GM12891 (cell line): Measurements from ENCODE around the gene RNF7. TPM values are rescaled to one million over a fixed set of nuclear protein-coding genes. Genes with fewer than 3 reads are reported as not detected.
A peak's percentile ranks its signal among the peaks of the same experiment; 100 is the strongest.
"Not testable (repeated sequence)": the region's sequence is repeated elsewhere in the genome, so short reads cannot be mapped to it uniquely, and the experiment has no call there.

Source experiments
- DNase-seq: peaks from one replicate; pipeline ENCODE4 v3.0.0; 2011; ENCODE audit warnings: low spot score; ENCODE audit not compliant: insufficient read length
- FAIRE-seq: peaks from 2 replicates; lab custom pipeline; 2011; peaks lifted over from hg19 to GRCh38; lab: Jason Lieb, UNC
- PAX5 ChIP-seq: IDR thresholded peaks from 2 replicates; pipeline ENCODE4 v1.6.1; 2011; ENCODE audit warnings: low read length, moderate library complexity, mild to moderate bottlenecking; ENCODE audit not compliant: insufficient read depth, severe bottlenecking
- POLR2A ChIP-seq: IDR thresholded peaks from 2 replicates; pipeline ENCODE4 v1.6.1; 2011; ENCODE audit warnings: low read depth, low read length, control low read depth
- POLR2AphosphoS5 ChIP-seq: IDR thresholded peaks from 2 replicates; pipeline ENCODE4 v1.6.1; 2011; ENCODE audit warnings: low read depth, low read length, control low read depth
- POU2F2 ChIP-seq: IDR thresholded peaks from 2 replicates; pipeline ENCODE4 v1.6.1; 2011; ENCODE audit warnings: low read depth, mild to moderate bottlenecking, control low read depth, low read length, moderate library complexity
- SPI1 ChIP-seq: IDR thresholded peaks from 2 replicates; pipeline ENCODE4 v1.6.1; 2011; ENCODE audit warnings: low read depth, low read length, control low read depth
- TAF1 ChIP-seq: IDR thresholded peaks from 2 replicates; pipeline ENCODE4 v1.6.1; 2011; ENCODE audit warnings: low read depth, low read length, control low read depth
- polyA plus RNA-seq: library from polyadenylated mRNA; unstranded; fragments of >200 nt; gene quantifications from one replicate; pipeline ENCODE4 v1.2.1, GENCODE V29; 2012; ENCODE audit warnings: low read depth, missing spikeins, inconsistent platforms; ENCODE audit not compliant: missing spikeins

RNF7 gene
- polyA plus RNA-seq, result 61.0 TPM

- peak; percentile 86 for DNase-seq
- peak; percentile 100 for FAIRE-seq
- peak; percentile 61; the same call in 1 of the 2 replicates for TF ChIP-seq TAF1
- peak; percentile 85 for TF ChIP-seq POLR2A
- TF ChIP-seq POU2F2, result peak; percentile 68; the same call in 1 of the 2 replicates
- peak; percentile 85 for TF ChIP-seq POLR2AphosphoS5
- no peak for TF ChIP-seq SPI1
Observed at GRCh38 chr3:141738022-141738890, at the start of gene RNF7. Gene RNF7 (plus strand): TSS chr3:141738298. CDS start chr3:141738342, 44 bp downstream.

DNA sequence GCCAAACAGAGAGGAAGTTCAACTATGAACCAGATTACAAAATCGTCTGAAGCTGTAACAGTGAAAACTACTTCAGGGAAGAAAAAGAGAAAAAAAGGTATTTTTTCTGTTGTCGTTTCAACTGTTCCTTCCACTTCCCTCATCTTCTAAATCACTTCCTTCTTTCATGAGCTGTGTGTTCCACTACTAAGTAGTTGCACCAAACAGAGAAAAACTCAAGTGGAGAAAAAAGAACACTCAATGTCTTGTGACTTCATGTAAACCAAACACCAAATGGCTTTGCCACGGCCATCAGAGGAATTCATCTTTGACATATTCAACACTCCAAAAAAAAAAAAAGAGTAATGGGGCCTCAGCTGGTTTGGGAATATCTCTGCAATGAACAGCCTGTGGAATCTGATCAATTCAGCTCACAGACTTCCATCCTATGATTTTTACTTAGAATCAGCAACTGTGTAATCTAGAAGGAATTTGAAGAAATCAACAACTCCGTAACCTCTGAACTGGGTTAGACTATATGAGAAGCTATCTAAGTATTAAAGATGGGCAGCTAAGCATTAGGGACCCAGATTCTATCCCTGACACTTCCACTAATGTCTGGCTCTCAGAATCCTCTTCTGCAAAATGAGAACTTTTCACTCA, 47.5 kb upstream of the RNF7 start:
- DNase-seq, result no peak
- FAIRE-seq, result no peak
- TF ChIP-seq POU2F2 (no peak), TAF1 (no peak), PAX5 (no peak), POLR2A (no peak), POLR2AphosphoS5 (no peak)

GRCh38 chr3:141691471-141691870, 46.6 kb upstream of the RNF7 start:
- DNase-seq, FAIRE-seq: not testable (repeated sequence)

- FAIRE-seq, result not testable (repeated sequence)
Observed at GRCh38 chr3:141692973-141693372, 45.1 kb upstream of the RNF7 start.

GRCh38 chr3:141699324-141699723, 38.8 kb upstream of the RNF7 start:
- no peak for FAIRE-seq

More at GRCh38 chr3:141692973-141693372, 45.1 kb upstream of the RNF7 start:
- DNase-seq, result not testable (repeated sequence)

GRCh38 chr3:141699897-141700296, 38.2 kb upstream of the RNF7 start:
- DNase-seq, result no peak
- TF ChIP-seq PAX5 (no peak), POU2F2 (no peak)

More at GRCh38 chr3:141699324-141699723, 38.8 kb upstream of the RNF7 start:
- no peak for TF ChIP-seq PAX5
- TF ChIP-seq POU2F2, result no peak
- no peak for TF ChIP-seq TAF1
- no peak for TF ChIP-seq SPI1
- no peak for TF ChIP-seq POLR2A
- TF ChIP-seq POLR2AphosphoS5, result no peak
- no peak for DNase-seq

GRCh38 chr3:141703367-141703766, 34.7 kb upstream of the RNF7 start:
- not testable (repeated sequence) for DNase-seq, FAIRE-seq

More at GRCh38 chr3:141699897-141700296, 38.2 kb upstream of the RNF7 start:
- no peak for FAIRE-seq

GRCh38 chr3:141707741-141708203, 30.3 kb upstream of the RNF7 start:
- DNase-seq (no peak), FAIRE-seq (no peak)

GRCh38 chr3:141708367-141708766, 29.7 kb upstream of the RNF7 start:
- TF ChIP-seq POLR2A (no peak), PAX5 (no peak), POLR2AphosphoS5 (no peak), POU2F2 (no peak), SPI1 (no peak), TAF1 (no peak)
- DNase-seq, result no peak
- FAIRE-seq, result no peak

More at GRCh38 chr3:141707741-141708203, 30.3 kb upstream of the RNF7 start:
- TF ChIP-seq TAF1 (no peak), SPI1 (no peak), POLR2A (no peak), POLR2AphosphoS5 (no peak)

- no peak for DNase-seq
- TF ChIP-seq SPI1 (no peak), POLR2AphosphoS5 (no peak), POLR2A (no peak), TAF1 (no peak), PAX5 (no peak), POU2F2 (no peak)
- FAIRE-seq, result no peak
Observed at GRCh38 chr3:141709126-141709770, 28.9 kb upstream of the RNF7 start.
